Measurements from ENCODE around the gene ANKHD1. TPM values are rescaled to one million over a fixed set of nuclear protein-coding genes. Genes with fewer than 3 reads are reported as not detected.

Gene ANKHD1
- total RNA-seq, 1 experiment from 2014 or later = 113 TPM

GRCh38 chr5:140565780-140566095, 164.1 kb downstream of the ANKHD1 start:
- DNase-seq (ENCODE audit: low spot score) = no peak
- no peak for TF ChIP-seq SMAD3 (CRISPR knock-in tag; IDR thresholded peaks at IDR 0.05; ENCODE audit: borderline replicate concordance)
- TF ChIP-seq E2F5 (CRISPR knock-in tag; IDR thresholded peaks at IDR 0.05) = no peak
- TF ChIP-seq SOX15 (CRISPR knock-in tag; IDR thresholded peaks at IDR 0.05) = no peak
- TF ChIP-seq STAT6 (CRISPR knock-in tag; conservative IDR thresholded peaks at IDR 0.05; ENCODE audit: low read depth) = no peak
- no peak for TF ChIP-seq ZNF317 (CRISPR knock-in tag; IDR thresholded peaks at IDR 0.05; ENCODE audit: borderline replicate concordance, low read depth)
- H3K36me3 Mint-ChIP-seq = peaks cover 20% of the 10 kb centered on the region
- H3K27ac Mint-ChIP-seq = no peak overlapping the region
- peaks cover 19% of the 10 kb centered on the region for H3K4me1 Mint-ChIP-seq
- ChIA-PET POLR2A (interaction anchor here (1.0 to 4.4 kb wide), 2 partner anchors 9 to 18 kb away, joined by 3 to 29 read pairs; partner anchors contain the start of genes EIF4EBP3 and SRA1), CTCF (interaction anchor here (1.4 kb wide), 1 partner anchor 73 kb away, joined by 6 read pairs; the partner anchor contains the start of gene TMCO6)
- ATAC-seq = no peak
- no peaks in the 10 kb centered on the region for H3K9me3 Mint-ChIP-seq
- peak overlapping the region; percentile 88 for H3K4me3 Mint-ChIP-seq
- peaks cover 3% of the 10 kb centered on the region; the same call in 1 of the 2 replicates for H3K27me3 Mint-ChIP-seq (ENCODE audit: low read depth)

GRCh38 chr5:140566665-140567064, 165.0 kb downstream of the ANKHD1 start:
- Mint-ChIP-seq H3K27me3 (ENCODE audit: low read depth) (peaks cover 3% of the 10 kb centered on the region; the same call in 1 of the 2 replicates), H3K36me3 (peaks cover 15% of the 10 kb centered on the region), H3K9me3 (no peaks in the 10 kb centered on the region), H3K4me1 (peaks cover 19% of the 10 kb centered on the region), H3K4me3 (peak overlapping the region; percentile 5; the same call in 1 of the 2 replicates), H3K27ac (no peak overlapping the region)
- POLR2A ChIA-PET = interaction anchor here (4.4 kb wide), 1 partner anchor 19 kb away, joined by 29 read pairs; the partner anchor contains the start of gene EIF4EBP3
- ATAC-seq = no peak
- CTCF ChIA-PET = interaction anchor here (0.6 to 1.1 kb wide), 2 partner anchors 68 to 204 kb away, joined by 3 read pairs; no protein-coding TSS in a partner anchor
- DNase-seq (ENCODE audit: low spot score) = no peak
- TF ChIP-seq ZNF512 (CRISPR knock-in tag; IDR thresholded peaks at IDR 0.05; ENCODE audit: borderline replicate concordance) (no peak), GTF2I (CRISPR knock-in tag; conservative IDR thresholded peaks at IDR 0.05) (no peak), KAT7 (CRISPR knock-in tag; IDR thresholded peaks at IDR 0.05; ENCODE audit: borderline replicate concordance) (no peak), ETV6 (CRISPR knock-in tag; IDR thresholded peaks at IDR 0.05) (no peak), OVOL2 (CRISPR knock-in tag; IDR thresholded peaks at IDR 0.05; ENCODE audit: borderline replicate concordance) (no peak), GABPB1 (CRISPR knock-in tag; IDR thresholded peaks at IDR 0.05) (no peak), PRDM15 (CRISPR knock-in tag; IDR thresholded peaks at IDR 0.05) (no peak), CBFB (CRISPR knock-in tag; IDR thresholded peaks at IDR 0.05; ENCODE audit: low read depth) (no peak), ARID4B (CRISPR knock-in tag; IDR thresholded peaks at IDR 0.05; ENCODE audit: borderline replicate concordance) (no peak), ATF6 (CRISPR knock-in tag; IDR thresholded peaks at IDR 0.05) (no peak), NR2C2 (CRISPR knock-in tag; IDR thresholded peaks at IDR 0.05) (no peak), EMX1 (CRISPR knock-in tag; IDR thresholded peaks at IDR 0.05) (no peak), PREB (CRISPR knock-in tag; IDR thresholded peaks at IDR 0.05; ENCODE audit: borderline replicate concordance) (no peak)
